Keratinocyte (primary cell): ENCODE results near the gene NUDT21. TPM values are rescaled to one million over a fixed set of nuclear protein-coding genes. Genes with fewer than 3 reads are reported as not detected.

Experiments used
- DNase-seq: peaks from one replicate; pipeline ENCODE4 v3.0.0-alpha.2; 2011; ENCODE audit warnings: low read depth, missing footprints, low spot score
- FAIRE-seq: peaks from 2 replicates; lab custom pipeline; 2011; peaks lifted over from hg19 to GRCh38; lab: Jason Lieb, UNC
- H2AFZ ChIP-seq: 2 replicates; pipeline ENCODE4 v1.6.0; 2012; ENCODE audit warnings: low read length, control low read depth, inconsistent platforms; ENCODE audit not compliant: control insufficient read depth
- H3K27ac ChIP-seq: 2 replicates; pipeline ENCODE4 v1.5.1; 2011; ENCODE audit warnings: low read length; ENCODE audit not compliant: control insufficient read depth, insufficient read depth
- H3K27me3 ChIP-seq: 3 replicates; pipeline ENCODE4 v1.6.0; 2011; ENCODE audit warnings: low read length; ENCODE audit not compliant: control insufficient read depth, insufficient read depth; ENCODE audit errors: extremely low read depth
- H3K36me3 ChIP-seq, 2 experiments: 2 replicates in 1 of 2; 3 replicates in 1 of 2; pipeline ENCODE4 v1.5.1; 2011; ENCODE audit warnings: low read length in 2 of 2, mild to moderate bottlenecking in 1 of 2; ENCODE audit not compliant: control insufficient read depth in 2 of 2, insufficient read depth in 2 of 2; ENCODE audit errors: extremely low read depth in 1 of 2
- H3K4me1 ChIP-seq: 3 replicates; pipeline ENCODE4 v1.5.1; 2011; ENCODE audit warnings: low read length; ENCODE audit not compliant: control insufficient read depth, insufficient read depth; ENCODE audit errors: extremely low read depth
- H3K4me2 ChIP-seq: 3 replicates; pipeline ENCODE4 v1.6.0; 2011; ENCODE audit warnings: low read depth, low read length; ENCODE audit not compliant: control insufficient read depth, insufficient read depth; ENCODE audit errors: extremely low read depth
- H3K4me3 ChIP-seq, 3 experiments: fragments of 200-600 bp in 1 of 3; sonication (generic) in 1 of 3; 2 replicates in 2 of 3; 3 replicates in 1 of 3; pipeline ENCODE4 v1.5.1; 2011 to 2016; ENCODE audit warnings: low read length in 3 of 3, mild to moderate bottlenecking in 3 of 3, control low read depth in 2 of 3, inconsistent platforms in 1 of 3, low read depth in 1 of 3, mixed read lengths in 1 of 3, mixed run types in 1 of 3, moderate library complexity in 1 of 3; ENCODE audit not compliant: control insufficient read depth in 2 of 3, insufficient read depth in 2 of 3; ENCODE audit errors: extremely low read depth in 1 of 3
- H3K79me2 ChIP-seq: 2 replicates; pipeline ENCODE4 v1.6.0; 2012; ENCODE audit warnings: low read length; ENCODE audit not compliant: control insufficient read depth, insufficient read depth
- H3K9ac ChIP-seq: 3 replicates; pipeline ENCODE4 v1.6.0; 2011; ENCODE audit warnings: low read length; ENCODE audit not compliant: control insufficient read depth, insufficient read depth; ENCODE audit errors: extremely low read depth
- H3K9me1 ChIP-seq: 3 replicates; pipeline ENCODE4 v1.6.0; 2011; ENCODE audit warnings: low read length; ENCODE audit not compliant: control insufficient read depth, insufficient read depth; ENCODE audit errors: extremely low read depth
- H3K9me3 ChIP-seq: 2 replicates; pipeline ENCODE4 v1.5.1; 2012; ENCODE audit warnings: low read depth, low read length; ENCODE audit not compliant: control insufficient read depth
- H4K20me1 ChIP-seq: 3 replicates; pipeline ENCODE4 v1.6.0; 2011; ENCODE audit warnings: low read length; ENCODE audit not compliant: control insufficient read depth, insufficient read depth; ENCODE audit errors: extremely low read depth
- EZH2 ChIP-seq: IDR thresholded peaks from one replicate; pipeline ENCODE4 v1.6.1; 2012; ENCODE audit warnings: inconsistent platforms, mild to moderate bottlenecking, low read length, moderate library complexity
- dilution Hi-C: fragments of 300-500 bp; cut with MboI; formaldehyde crosslinking; loops from one replicate; pipeline ENCODE4 v1.7.0; 2020; ENCODE audit warnings: low sequenced_read_pairs; ENCODE audit not compliant: extremely low pct_ligation_motif_present
- polyA plus RNA-seq, 5 experiments: library from polyadenylated mRNA; depleted of rRNA in 3 of 5; stranded (reverse) in 3 of 5; stranded (forward) in 1 of 5; unstranded in 1 of 5; fragments of >200 nt; gene quantifications; 1 replicate in 1 of 5; 2 replicates in 3 of 5; 3 replicates in 1 of 5; pipeline versions ENCODE4 v1.2.1 to v1.2.3, GENCODE V29; 2011 to 2012; ENCODE audit warnings: missing spikeins in 2 of 5, low read depth in 1 of 5, low replicate concordance in 1 of 5
- TF ChIP-seq, protein P1 (sequence below), 3 experiments: IDR thresholded peaks in 1 of 3; conservative IDR thresholded peaks in 1 of 3; optimal IDR thresholded peaks in 1 of 3; 2 replicates in 2 of 3; 3 replicates in 1 of 3; pipeline versions ENCODE3 to v1.5.1; 2011; ENCODE audit warnings: low read length in 3 of 3, mild to moderate bottlenecking in 3 of 3, moderate library complexity in 2 of 3, control low read depth in 1 of 3, inconsistent platforms in 1 of 3; ENCODE audit not compliant: insufficient read depth in 2 of 3; ENCODE audit errors: extremely low read depth in 1 of 3

The NUDT21 gene
- polyA plus RNA-seq, 1 donor (not counting 4 experiments of a cell fraction or from before 2014, with no cell fraction given) = 98.2 TPM

DNA sequence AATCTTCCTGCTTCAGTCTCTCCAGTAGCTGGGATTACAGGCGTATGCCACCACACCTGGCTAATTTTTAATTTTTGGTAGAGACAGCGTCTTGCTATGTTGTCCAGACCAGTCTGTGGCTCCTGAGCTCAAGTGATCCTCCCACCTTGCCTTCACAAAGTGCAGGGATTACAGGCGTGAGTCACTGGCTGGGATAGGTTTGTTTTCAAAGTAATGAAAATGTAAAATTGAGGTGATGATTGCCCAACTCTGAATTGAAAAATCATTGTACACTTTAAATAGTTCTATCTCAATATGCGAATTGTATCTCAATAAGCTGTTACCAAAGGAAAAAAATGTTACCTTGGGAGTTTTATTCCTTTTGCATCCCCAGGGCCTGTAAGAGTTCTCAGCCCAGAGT, 24.5 kb downstream of the NUDT21 start:
- H3K9me1 ChIP-seq = no peaks in the 10 kb centered on the region
- dilution Hi-C loops = no loop called here
- H3K27ac ChIP-seq = no peak overlapping the region
- H3K79me2 ChIP-seq = peaks cover 28% of the 10 kb centered on the region
- FAIRE-seq (peak; percentile 13), DNase-seq (no peak)
- no peak overlapping the region for H3K9ac ChIP-seq
- H3K36me3 ChIP-seq = no peaks in the 10 kb centered on the region
- no peaks in the 10 kb centered on the region for H3K9me3 ChIP-seq
- H3K4me1 ChIP-seq = peaks cover 20% of the 10 kb centered on the region
- H3K4me2 ChIP-seq = no peak overlapping the region
- TF ChIP-seq, protein P1, sequence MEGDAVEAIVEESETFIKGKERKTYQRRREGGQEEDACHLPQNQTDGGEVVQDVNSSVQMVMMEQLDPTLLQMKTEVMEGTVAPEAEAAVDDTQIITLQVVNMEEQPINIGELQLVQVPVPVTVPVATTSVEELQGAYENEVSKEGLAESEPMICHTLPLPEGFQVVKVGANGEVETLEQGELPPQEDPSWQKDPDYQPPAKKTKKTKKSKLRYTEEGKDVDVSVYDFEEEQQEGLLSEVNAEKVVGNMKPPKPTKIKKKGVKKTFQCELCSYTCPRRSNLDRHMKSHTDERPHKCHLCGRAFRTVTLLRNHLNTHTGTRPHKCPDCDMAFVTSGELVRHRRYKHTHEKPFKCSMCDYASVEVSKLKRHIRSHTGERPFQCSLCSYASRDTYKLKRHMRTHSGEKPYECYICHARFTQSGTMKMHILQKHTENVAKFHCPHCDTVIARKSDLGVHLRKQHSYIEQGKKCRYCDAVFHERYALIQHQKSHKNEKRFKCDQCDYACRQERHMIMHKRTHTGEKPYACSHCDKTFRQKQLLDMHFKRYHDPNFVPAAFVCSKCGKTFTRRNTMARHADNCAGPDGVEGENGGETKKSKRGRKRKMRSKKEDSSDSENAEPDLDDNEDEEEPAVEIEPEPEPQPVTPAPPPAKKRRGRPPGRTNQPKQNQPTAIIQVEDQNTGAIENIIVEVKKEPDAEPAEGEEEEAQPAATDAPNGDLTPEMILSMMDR (optimal IDR thresholded peaks at IDR 0.05 in 1 of 3, IDR thresholded peaks at IDR 0.05 in 1 of 3, conservative IDR thresholded peaks at IDR 0.05 in 1 of 3; ENCODE audit: extremely low read depth in 1 of 3, insufficient read depth in 2 of 3, low read length in 3 of 3) = no peak
- no peak for TF ChIP-seq EZH2
- H2AFZ ChIP-seq = no peak overlapping the region
- no peaks in the 10 kb centered on the region for H3K27me3 ChIP-seq
- no peaks in the 10 kb centered on the region for H4K20me1 ChIP-seq
- H3K4me3 ChIP-seq = no peak overlapping the region

DNA sequence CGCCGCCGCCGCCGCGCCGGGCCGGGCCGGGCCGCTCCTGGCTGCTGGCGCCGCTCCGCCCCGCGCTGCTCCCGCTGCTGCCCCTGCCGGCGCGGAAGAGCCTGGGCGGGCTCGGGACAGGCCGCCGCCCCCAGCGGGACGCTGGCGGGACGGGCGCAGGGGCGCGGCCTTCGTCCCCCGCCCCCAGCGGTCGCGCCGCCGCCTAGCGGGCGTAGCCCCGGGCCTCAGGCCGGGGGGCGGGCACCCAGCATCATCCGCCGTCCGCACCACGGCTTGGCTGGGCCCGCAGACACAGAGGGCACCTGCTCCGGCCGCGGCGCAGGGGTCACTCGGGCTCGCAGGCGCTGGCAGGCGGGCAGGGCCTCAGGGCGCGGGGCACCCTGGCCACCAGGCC, 25.7 kb downstream of the NUDT21 start, which contains the start of gene AMFR:
Gene AMFR (minus strand): TSS at position 107 of the 394 bp plus-strand sequence. CDS start 218 bp downstream, outside the sequence.
- DNase-seq (peak; percentile 7), FAIRE-seq (no peak)
- Histone ChIP-seq H3K4me3 (peak within 1 kb of the TSS; percentile 63 to 75 (median 73)), H3K79me2 (peaks cover 40% of the 10 kb centered on the region), H3K9ac (peak within 1 kb of the TSS; percentile 74), H3K4me1 (peaks cover 20% of the 10 kb centered on the region), H3K9me1 (no peaks in the 10 kb centered on the region), H3K27ac (peak within 1 kb of the TSS; percentile 70), H3K36me3 (no peaks in the 10 kb centered on the region), H3K4me2 (peak within 1 kb of the TSS; percentile 73), H2AFZ (peak within 1 kb of the TSS; percentile 52), H4K20me1 (no peaks in the 10 kb centered on the region), H3K9me3 (no peaks in the 10 kb centered on the region), H3K27me3 (no peaks in the 10 kb centered on the region)
- dilution Hi-C loops = no loop called here
- no peak for TF ChIP-seq EZH2
- TF ChIP-seq, protein P1 (optimal IDR thresholded peaks at IDR 0.05 in 1 of 3, IDR thresholded peaks at IDR 0.05 in 1 of 3, conservative IDR thresholded peaks at IDR 0.05 in 1 of 3; ENCODE audit: extremely low read depth in 1 of 3, insufficient read depth in 2 of 3, low read length in 3 of 3) = peak in 2 of 3 experiments; percentile 20 to 51
